ENCODE measurements around the gene GPATCH2. TPM values are rescaled to one million over a fixed set of nuclear protein-coding genes. Genes with fewer than 3 reads are reported as not detected.

GPATCH2 gene
- total RNA-seq, 4 donors from 2014 or later: 8.6 to 248 (median 18.4) TPM

- WGBS, 2 donors (ENCODE audit: low coverage in 1 of 2): 67 to 82% methylated on average over 3 to 5 of the region's 5 CpGs
- TF ChIP-seq CTCF (IDR thresholded peaks at IDR 0.05) (no peak), EP300 (IDR thresholded peaks at IDR 0.05; ENCODE audit: low read depth) (no peak), POLR2AphosphoS5 (IDR thresholded peaks at IDR 0.05) (no peak), POLR2A (IDR thresholded peaks at IDR 0.05) (no peak)
- H3K4me1 ChIP-seq: no peaks in the 10 kb centered on the region
- in situ Hi-C loops (cut with MboI; ENCODE audit: low pct_ligation_motif_present in 1 of 4, low pct_unique_long_range_greater_than_20kb in 1 of 4, low sequenced_read_pairs in 3 of 4): no loop called here
- H3K4me3 ChIP-seq: no peak overlapping the region
- H3K9me3 ChIP-seq: peaks cover 0 to 3% of the 10 kb centered on the region in 2 donors
- no peak overlapping the region for H3K27ac ChIP-seq
- no peak for DNase-seq
- H3K27me3 ChIP-seq: no peaks in the 10 kb centered on the region
- H3K36me3 ChIP-seq: no peaks in the 10 kb centered on the region
- intact Hi-C loops (cut with DNase I; ENCODE audit: low total_unique reads): no loop called here
Measured at GRCh38 chr1:217379336-217379735, 251.6 kb downstream of the GPATCH2 start.

Other genes with a start within 250 kb of the GPATCH2 start
- gene SPATA17, start 254 bp upstream of the GPATCH2 start, total RNA-seq: under 1 TPM in 2 of 4 donors, not detected in 2; under 0.01 TPM